Esophagus muscularis mucosa (tissue), 4 donors: ENCODE results near the gene RNF157. TPM values are rescaled to one million over a fixed set of nuclear protein-coding genes. Genes with fewer than 3 reads are reported as not detected.
A peak's percentile ranks its signal among the peaks of the same experiment; 100 is the strongest.
"Not testable (repeated sequence)": the region's sequence is repeated elsewhere in the genome, so short reads cannot be mapped to it uniquely, and the experiment has no call there.

ENCODE experiments used
- DNase-seq: peaks from one replicate; pipeline ENCODE4 v3.0.0-alpha.2; 2017; ENCODE audit errors: extremely low spot score
- H3K27ac ChIP-seq, 4 donors: fragments of 200-600 bp; sonication (generic); replicated peaks in 1 of 4; 1 replicate in 3 of 4; 2 replicates in 1 of 4; pipeline ENCODE4 v1.5.1; 2016 to 2019; ENCODE audit warnings: mild to moderate bottlenecking in 1 of 4
- H3K27me3 ChIP-seq, 4 donors: fragments of 200-600 bp; sonication (generic); one replicate each; pipeline versions ENCODE4 v1.5.1 to v1.6.0; 2016 to 2019
- H3K36me3 ChIP-seq, 4 donors: fragments of 200-600 bp; sonication (generic); one replicate each; pipeline ENCODE4 v1.5.1; 2016 to 2019
- H3K4me1 ChIP-seq, 4 donors: fragments of 200-600 bp; sonication (generic); one replicate each; pipeline ENCODE4 v1.5.1; 2016 to 2019
- H3K4me3 ChIP-seq, 4 donors: fragments of 200-600 bp; sonication (generic); 1 replicate in 2 of 4; 2 replicates in 2 of 4; pipeline ENCODE4 v1.5.1; 2016 to 2019; ENCODE audit warnings: mild to moderate bottlenecking in 4 of 4, moderate library complexity in 1 of 4
- H3K9me3 ChIP-seq, 4 donors: fragments of 200-600 bp; sonication (generic); 1 replicate in 3 of 4; 2 replicates in 1 of 4; pipeline ENCODE4 v1.5.1; 2016 to 2019
- EP300 ChIP-seq: sonication (generic); formaldehyde crosslinking; IDR thresholded peaks from one replicate; pipeline ENCODE4 v1.6.1; 2017; ENCODE audit warnings: antibody characterized with exemption
- POLR2A ChIP-seq: fragments of 450-650 bp; IDR thresholded peaks from one replicate; pipeline ENCODE4 v1.6.1; 2017; ENCODE audit warnings: antibody characterized with exemption, moderate library complexity, mild to moderate bottlenecking, low read depth
- POLR2AphosphoS5 ChIP-seq, 2 donors: sonication (generic); formaldehyde crosslinking; IDR thresholded peaks; one replicate each; pipeline ENCODE4 v1.6.1; 2017; ENCODE audit warnings: antibody characterized with exemption in 2 of 2
- WGBS: methylation state at CpG from one replicate; pipeline ENCODE4 v1.1.5; 2018; 5-methylcytosine and 5-hydroxymethylcytosine counted together
- intact Hi-C: fragments of 100-400 bp; cut with DNase I; formaldehyde crosslinking; loops from one replicate; pipeline ENCODE4 v1.15.1; 2023
- total RNA-seq, 4 donors: library from RNA; depleted of rRNA; stranded (reverse); fragments of >200 nt; gene quantifications; one replicate each; pipeline versions ENCODE4 v1.1.0 to v1.2.1, GENCODE V29; 2016
- TF ChIP-seq, protein P1 (sequence below), 3 experiments: fragments of 200-600 bp in 2 of 3; fragments of 450-650 bp in 1 of 3; sonication (generic) in 2 of 3; IDR thresholded peaks; one replicate each; pipeline ENCODE4 v1.5.1; 2017 to 2019; ENCODE audit warnings: antibody characterized with exemption in 3 of 3, mild to moderate bottlenecking in 2 of 3, moderate library complexity in 1 of 3

Gene RNF157
- total RNA-seq, 4 donors from 2014 or later: 2.1 to 8.1 (median 4.8) TPM

DNA sequence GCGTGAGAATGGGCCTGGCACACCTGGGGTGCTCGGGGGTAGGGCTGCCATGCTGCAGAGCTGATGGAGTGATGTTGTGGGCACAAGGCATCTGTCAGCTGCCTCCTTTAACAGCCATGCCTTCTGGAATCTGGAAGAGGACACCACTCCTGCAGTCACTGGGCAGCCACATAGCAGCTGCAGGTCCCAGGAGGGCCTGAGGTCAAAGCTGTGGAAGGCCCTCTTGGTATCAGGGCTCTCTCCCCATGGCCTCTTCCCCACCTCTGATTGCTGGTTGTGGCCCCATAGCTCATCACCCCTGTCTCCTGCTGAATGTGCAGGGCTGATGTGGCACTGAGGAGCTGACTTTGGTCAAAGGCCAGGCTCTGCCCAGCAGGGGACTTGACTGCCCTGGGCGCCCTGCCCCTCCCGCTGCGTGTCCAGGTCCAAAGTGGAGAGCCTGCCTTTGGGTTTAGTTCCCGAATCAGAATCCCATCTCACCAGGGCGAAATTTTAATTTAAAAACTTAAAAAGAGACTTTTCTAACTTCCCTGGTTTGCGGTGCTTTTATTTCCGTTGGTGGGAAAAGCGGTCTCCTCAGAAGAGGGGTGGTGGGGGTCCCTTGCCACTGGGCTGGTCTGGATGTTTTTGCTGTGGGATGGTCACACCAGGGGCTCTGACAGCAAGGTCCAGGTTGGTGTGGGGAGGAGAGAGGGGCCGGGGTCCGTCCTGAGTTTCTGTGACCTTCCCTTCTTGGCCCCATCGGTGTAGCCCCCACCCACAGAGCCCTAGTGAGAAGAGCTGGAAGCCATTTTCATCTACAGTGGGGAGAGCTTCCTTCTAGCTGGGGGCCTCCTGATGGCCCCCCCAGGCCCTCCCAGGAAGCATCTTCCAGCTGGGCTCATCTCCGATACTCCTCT, 30.7 kb upstream of the RNF157 start:
- Histone ChIP-seq H3K27ac (peak overlapping the region in 2 of 4 donors; percentile 52 to 62), H3K36me3 (peaks cover 0 to 26% (median 23%) of the 10 kb centered on the region in 4 donors), H3K4me3 (peak overlapping the region in 2 of 4 donors; percentile 35 to 55), H3K9me3 (no peaks in the 10 kb centered on the region), H3K27me3 (no peaks in the 10 kb centered on the region), H3K4me1 (peaks cover 61 to 83% (median 77%) of the 10 kb centered on the region in 4 donors)
- TF ChIP-seq, protein P1, sequence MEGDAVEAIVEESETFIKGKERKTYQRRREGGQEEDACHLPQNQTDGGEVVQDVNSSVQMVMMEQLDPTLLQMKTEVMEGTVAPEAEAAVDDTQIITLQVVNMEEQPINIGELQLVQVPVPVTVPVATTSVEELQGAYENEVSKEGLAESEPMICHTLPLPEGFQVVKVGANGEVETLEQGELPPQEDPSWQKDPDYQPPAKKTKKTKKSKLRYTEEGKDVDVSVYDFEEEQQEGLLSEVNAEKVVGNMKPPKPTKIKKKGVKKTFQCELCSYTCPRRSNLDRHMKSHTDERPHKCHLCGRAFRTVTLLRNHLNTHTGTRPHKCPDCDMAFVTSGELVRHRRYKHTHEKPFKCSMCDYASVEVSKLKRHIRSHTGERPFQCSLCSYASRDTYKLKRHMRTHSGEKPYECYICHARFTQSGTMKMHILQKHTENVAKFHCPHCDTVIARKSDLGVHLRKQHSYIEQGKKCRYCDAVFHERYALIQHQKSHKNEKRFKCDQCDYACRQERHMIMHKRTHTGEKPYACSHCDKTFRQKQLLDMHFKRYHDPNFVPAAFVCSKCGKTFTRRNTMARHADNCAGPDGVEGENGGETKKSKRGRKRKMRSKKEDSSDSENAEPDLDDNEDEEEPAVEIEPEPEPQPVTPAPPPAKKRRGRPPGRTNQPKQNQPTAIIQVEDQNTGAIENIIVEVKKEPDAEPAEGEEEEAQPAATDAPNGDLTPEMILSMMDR (IDR thresholded peaks at IDR 0.05): no peak
- TF ChIP-seq POLR2AphosphoS5 (IDR thresholded peaks at IDR 0.05): no peak
- no peak for TF ChIP-seq POLR2A
- no peak for TF ChIP-seq EP300
- DNase-seq: no peak
- intact Hi-C loops: loop anchor here (5.0 kb wide), 1 partner anchor 34 kb away; no protein-coding TSS in a partner anchor
- WGBS: 86% methylated on average over 13 of the region's 14 CpGs

DNA sequence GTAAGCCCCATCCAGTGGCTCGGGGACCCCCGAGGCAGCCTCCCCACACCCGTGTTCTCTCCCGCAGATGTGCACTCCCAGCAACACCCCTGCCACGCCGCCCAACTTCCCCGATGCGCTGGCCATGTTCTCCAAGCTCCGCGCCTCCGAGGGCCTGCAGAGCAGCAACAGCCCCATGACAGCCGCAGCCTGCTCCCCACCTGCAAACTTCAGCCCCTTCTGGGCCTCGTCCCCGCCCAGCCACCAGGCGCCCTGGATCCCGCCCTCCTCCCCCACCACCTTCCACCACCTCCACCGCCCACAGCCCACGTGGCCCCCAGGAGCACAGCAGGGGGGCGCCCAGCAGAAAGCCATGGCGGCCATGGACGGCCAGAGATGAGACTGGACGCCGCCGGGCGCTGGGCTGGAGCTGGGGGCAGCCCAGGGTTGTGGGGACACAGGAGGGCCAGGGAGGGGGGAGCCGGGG, 29.9 kb upstream of the RNF157 start:
- H3K27ac ChIP-seq: no peak overlapping the region
- H3K4me1 ChIP-seq: peaks cover 61 to 85% (median 77%) of the 10 kb centered on the region in 4 donors
- H3K9me3 ChIP-seq: no peaks in the 10 kb centered on the region
- H3K36me3 ChIP-seq: peaks cover 0 to 26% (median 23%) of the 10 kb centered on the region in 4 donors
- no peaks in the 10 kb centered on the region for H3K27me3 ChIP-seq
- WGBS: 90% methylated on average over 25 of the region's 26 CpGs
- DNase-seq: no peak
- intact Hi-C loops: loop anchor here (5.0 kb wide), 1 partner anchor 33 kb away; no protein-coding TSS in a partner anchor
- TF ChIP-seq POLR2A (no peak), EP300 (no peak), POLR2AphosphoS5 (IDR thresholded peaks at IDR 0.05) (no peak)
- TF ChIP-seq, protein P1 (IDR thresholded peaks at IDR 0.05): no peak
- H3K4me3 ChIP-seq: no peak overlapping the region

- intact Hi-C loops: no loop called here
- H3K9me3 ChIP-seq: no peaks in the 10 kb centered on the region
- H3K4me1 ChIP-seq: peaks cover 64 to 85% (median 81%) of the 10 kb centered on the region in 4 donors
- no peak overlapping the region for H3K4me3 ChIP-seq
- H3K27me3 ChIP-seq: no peaks in the 10 kb centered on the region
- peak overlapping the region in 3 of 4 donors; percentile 91 to 96 (median 93) for H3K27ac ChIP-seq
- H3K36me3 ChIP-seq: peaks cover 0 to 26% (median 23%) of the 10 kb centered on the region in 4 donors
- WGBS: 66% methylated on average over 12 of the region's 12 CpGs
- no peak for TF ChIP-seq POLR2AphosphoS5 (IDR thresholded peaks at IDR 0.05)
- TF ChIP-seq POLR2A: no peak
- no peak for TF ChIP-seq EP300
- TF ChIP-seq, protein P1 (IDR thresholded peaks at IDR 0.05): no peak
- no peak for DNase-seq
These were observed 29.0 kb upstream of the RNF157 start for GRCh38 chr17:76268991-76269981.

- H3K4me1 ChIP-seq: peaks cover 65 to 82% (median 76%) of the 10 kb centered on the region in 4 donors
These were observed 27.9 kb upstream of the RNF157 start for GRCh38 chr17:76268015-76268749.

GRCh38 chr17:76267581-76268001, 27.3 kb upstream of the RNF157 start:
- intact Hi-C loops, H3K27me3 ChIP-seq, DNase-seq, H3K9me3 ChIP-seq: not testable (repeated sequence)
- 89% methylated on average over 13 of the region's 13 CpGs for WGBS
- peak overlapping the region; percentile 91 to 96 (median 94) for H3K27ac ChIP-seq
- H3K36me3 ChIP-seq: peaks cover 0 to 26% (median 23%) of the 10 kb centered on the region in 4 donors
- H3K4me1 ChIP-seq: peaks cover 70 to 83% (median 74%) of the 10 kb centered on the region in 4 donors
- peak overlapping the region in 2 of 4 donors; percentile 5 to 98 for H3K4me3 ChIP-seq

More at GRCh38 chr17:76268015-76268749, 27.9 kb upstream of the RNF157 start:
- H3K36me3 ChIP-seq: peaks cover 0 to 26% (median 23%) of the 10 kb centered on the region in 4 donors
- 44% methylated on average over 8 of the region's 9 CpGs for WGBS
- peak; percentile 96 for DNase-seq
- intact Hi-C loops: no loop called here
- TF ChIP-seq POLR2A (peak; percentile 17), EP300 (no peak), POLR2AphosphoS5 (IDR thresholded peaks at IDR 0.05) (peak; percentile 81 to 86)
- TF ChIP-seq, protein P1 (IDR thresholded peaks at IDR 0.05): no peak
- H3K27me3 ChIP-seq: no peaks in the 10 kb centered on the region
- no peaks in the 10 kb centered on the region for H3K9me3 ChIP-seq
- peak overlapping the region; percentile 11 to 96 (median 92) for H3K27ac ChIP-seq
- peak overlapping the region in 2 of 4 donors; percentile 5 to 10 for H3K4me3 ChIP-seq
